HEK293 (cell line): ENCODE results near the gene TMED7.
A peak's percentile ranks its signal among the peaks of the same experiment; 100 is the strongest.

Experiments
- CTCF ChIA-PET: fragments of 350-600 bp; formaldehyde crosslinking; extraction: SDS; loops from one replicate; lab custom pipeline; 2021; ENCODE audit warnings: antibody characterized with exemption; lab: Yijun Ruan, JAX
- POLR2A ChIA-PET: fragments of 300-600 bp; formaldehyde crosslinking; extraction: SDS; loops from one replicate; lab custom pipeline; 2020; ENCODE audit warnings: antibody characterized with exemption, inconsistent platforms; lab: Yijun Ruan, JAX
- H3K27ac ChIP-seq: fragments of 200-500 bp; sonication (Bioruptor generic); 2 replicates; pipeline ENCODE4 v1.5.1; 2014; ENCODE audit warnings: low read depth, low read length, control low read depth, inconsistent platforms; ENCODE audit errors: extremely low read depth
- H3K36me3 ChIP-seq, 2 experiments: fragments of 200-500 bp in 1 of 2; sonication (Bioruptor generic) in 1 of 2; 1 replicate in 1 of 2; 2 replicates in 1 of 2; pipeline ENCODE4 v1.5.1; 2014 to 2017; ENCODE audit warnings: inconsistent platforms in 2 of 2, low read length in 2 of 2; ENCODE audit not compliant: control insufficient read depth in 2 of 2, insufficient read depth in 1 of 2
- H3K4me1 ChIP-seq: fragments of 200-500 bp; sonication (Bioruptor generic); 2 replicates; pipeline ENCODE4 v1.5.1; 2014; ENCODE audit warnings: mild to moderate bottlenecking, low read length, inconsistent platforms; ENCODE audit not compliant: control insufficient read depth, insufficient read depth
- H3K4me3 ChIP-seq: 2 replicates; pipeline ENCODE4 v1.5.1; 2011; ENCODE audit warnings: low read depth, mild to moderate bottlenecking, control low read depth, low read length, moderate library complexity
- H3K9me3 ChIP-seq: fragments of 200-500 bp; sonication (Bioruptor generic); 2 replicates; pipeline ENCODE4 v1.5.1; 2014; ENCODE audit warnings: low read depth, low read length, inconsistent platforms; ENCODE audit not compliant: control insufficient read depth, insufficient read depth
- BCL11B ChIP-seq: fragments of 450-650 bp; formaldehyde crosslinking; IDR thresholded peaks from 2 replicates; pipeline ENCODE4 v1.5.1; 2016; ENCODE audit warnings: low read depth, missing biosample characterization, missing genetic modification characterization
- EGR2 ChIP-seq: fragments of 450-650 bp; formaldehyde crosslinking; IDR thresholded peaks from 2 replicates; pipeline ENCODE4 v1.5.1; 2016; ENCODE audit warnings: low read depth, missing biosample characterization, missing genetic modification characterization
- IKZF3 ChIP-seq: fragments of 450-650 bp; IDR thresholded peaks from 2 replicates; pipeline ENCODE4 v1.5.0; 2018; ENCODE audit warnings: missing biosample characterization, mild to moderate bottlenecking, missing genetic modification characterization, moderate library complexity
- PRDM2 ChIP-seq: fragments of 450-650 bp; formaldehyde crosslinking; IDR thresholded peaks from 2 replicates; pipeline ENCODE4 v1.5.1; 2016; ENCODE audit warnings: missing biosample characterization, missing genetic modification characterization, borderline replicate concordance
- ZFP3 ChIP-seq: fragments of 450-650 bp; formaldehyde crosslinking; IDR thresholded peaks from 2 replicates; pipeline ENCODE4 v1.5.1; 2016; ENCODE audit warnings: low read depth, missing biosample characterization, missing genetic modification characterization
- ZNF133 ChIP-seq: fragments of 450-650 bp; formaldehyde crosslinking; IDR thresholded peaks from 2 replicates; pipeline ENCODE4 v1.5.1; 2016; ENCODE audit warnings: missing biosample characterization, missing genetic modification characterization
- ZNF16 ChIP-seq: fragments of 450-650 bp; formaldehyde crosslinking; IDR thresholded peaks from 2 replicates; pipeline ENCODE4 v1.5.1; 2016; ENCODE audit warnings: low read depth, missing biosample characterization, missing genetic modification characterization
- ZNF274 ChIP-seq, 2 experiments: fragments of 200-500 bp in 1 of 2; fragments of 450-650 bp in 1 of 2; sonication (Bioruptor generic) in 1 of 2; formaldehyde crosslinking in 1 of 2; IDR thresholded peaks; 2 replicates each; pipeline versions ENCODE4 v1.5.1 to v1.6.1; 2014 to 2016; ENCODE audit warnings: borderline replicate concordance in 1 of 2, inconsistent platforms in 1 of 2, low read length in 1 of 2, missing biosample characterization in 1 of 2, missing genetic modification characterization in 1 of 2
- ZNF416 ChIP-seq: fragments of 450-650 bp; formaldehyde crosslinking; IDR thresholded peaks from 2 replicates; pipeline ENCODE4 v1.5.1; 2016; ENCODE audit warnings: missing biosample characterization, missing genetic modification characterization
- ZNF558 ChIP-seq: fragments of 450-650 bp; formaldehyde crosslinking; IDR thresholded peaks from 2 replicates; pipeline ENCODE4 v1.5.1; 2016; ENCODE audit warnings: missing biosample characterization, missing genetic modification characterization
- ZNF76 ChIP-seq: fragments of 450-650 bp; formaldehyde crosslinking; IDR thresholded peaks from 2 replicates; pipeline ENCODE4; 2016; ENCODE audit warnings: low read depth, missing biosample characterization, missing genetic modification characterization, borderline replicate concordance
- ZNF776 ChIP-seq: fragments of 450-650 bp; formaldehyde crosslinking; IDR thresholded peaks from 2 replicates; pipeline ENCODE4 v1.5.0; 2017; ENCODE audit warnings: missing biosample characterization, missing genetic modification characterization, borderline replicate concordance
- ZSCAN16 ChIP-seq: fragments of 450-650 bp; formaldehyde crosslinking; IDR thresholded peaks from 2 replicates; pipeline ENCODE4 v1.5.1; 2016; ENCODE audit warnings: missing biosample characterization, missing genetic modification characterization
- ZSCAN5A ChIP-seq: fragments of 450-650 bp; formaldehyde crosslinking; IDR thresholded peaks from 2 replicates; pipeline ENCODE4 v1.5.1; 2016; ENCODE audit warnings: missing biosample characterization, missing genetic modification characterization
- TF ChIP-seq, protein P1 (sequence below): fragments of 450-650 bp; formaldehyde crosslinking; IDR thresholded peaks from 2 replicates; pipeline ENCODE4 v1.5.1; 2017; ENCODE audit warnings: missing biosample characterization, missing genetic modification characterization

TMED7 gene

DNA sequence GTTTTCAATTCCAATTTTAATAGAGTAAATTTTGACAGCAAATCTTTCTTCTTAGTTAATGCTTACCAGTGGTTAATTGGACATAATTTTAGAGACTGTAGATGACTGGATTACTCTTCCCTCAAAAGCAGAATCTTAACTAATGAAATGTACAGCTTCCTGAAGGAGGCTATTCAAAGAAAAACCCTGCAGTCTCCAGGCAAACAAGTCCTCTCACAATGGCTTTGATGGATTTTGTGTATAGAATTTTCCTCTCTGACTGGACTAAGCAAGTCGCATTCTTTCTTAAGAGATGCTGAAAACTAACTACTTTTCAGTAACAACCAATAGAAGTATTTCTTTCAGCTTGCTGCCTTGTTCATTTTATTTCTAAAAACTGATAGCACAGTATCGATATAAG, 35.7 kb upstream of the TMED7 start:
- H3K9me3 ChIP-seq: no peaks in the 10 kb centered on the region; the same call in 1 of the 2 replicates
- POLR2A ChIA-PET: no interaction called here
- CTCF ChIA-PET: no interaction called here
- H3K27ac ChIP-seq: no peak overlapping the region
- H3K36me3 ChIP-seq: no peaks in the 10 kb centered on the region
- H3K4me3 ChIP-seq: no peak overlapping the region
- no peak for TF ChIP-seq ZNF16
- no peak for TF ChIP-seq ZNF776 (tag by site-specific recombination)
- TF ChIP-seq ZNF133 (tag by site-specific recombination): no peak
- no peak for TF ChIP-seq ZNF76 (tag by site-specific recombination)
- TF ChIP-seq EGR2 (tag by site-specific recombination): no peak
- no peak for TF ChIP-seq PRDM2
- no peak for TF ChIP-seq ZNF558 (tag by site-specific recombination)
- TF ChIP-seq, all 188 proteins: peak for 0
- no peaks in the 10 kb centered on the region for H3K4me1 ChIP-seq

DNA sequence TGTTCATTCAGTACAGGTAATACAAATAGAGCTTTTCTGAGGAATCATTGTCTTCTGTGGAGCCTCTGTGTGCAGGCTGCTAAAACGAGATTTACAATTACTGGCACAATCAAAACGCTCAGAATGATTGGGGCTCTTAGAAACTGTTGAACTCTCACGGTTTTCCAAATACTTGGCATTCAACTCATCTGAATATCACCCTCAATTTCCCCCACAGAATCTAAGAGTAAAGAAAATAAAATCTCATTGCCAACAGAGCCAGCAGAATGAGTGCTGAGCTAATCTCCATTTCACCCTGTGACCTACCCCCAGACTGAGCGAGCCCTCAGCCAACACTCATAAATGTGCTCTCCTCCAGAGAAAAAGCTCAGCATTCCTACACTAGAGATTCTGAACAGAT, 35.3 kb upstream of the TMED7 start:
- TF ChIP-seq, protein P1, sequence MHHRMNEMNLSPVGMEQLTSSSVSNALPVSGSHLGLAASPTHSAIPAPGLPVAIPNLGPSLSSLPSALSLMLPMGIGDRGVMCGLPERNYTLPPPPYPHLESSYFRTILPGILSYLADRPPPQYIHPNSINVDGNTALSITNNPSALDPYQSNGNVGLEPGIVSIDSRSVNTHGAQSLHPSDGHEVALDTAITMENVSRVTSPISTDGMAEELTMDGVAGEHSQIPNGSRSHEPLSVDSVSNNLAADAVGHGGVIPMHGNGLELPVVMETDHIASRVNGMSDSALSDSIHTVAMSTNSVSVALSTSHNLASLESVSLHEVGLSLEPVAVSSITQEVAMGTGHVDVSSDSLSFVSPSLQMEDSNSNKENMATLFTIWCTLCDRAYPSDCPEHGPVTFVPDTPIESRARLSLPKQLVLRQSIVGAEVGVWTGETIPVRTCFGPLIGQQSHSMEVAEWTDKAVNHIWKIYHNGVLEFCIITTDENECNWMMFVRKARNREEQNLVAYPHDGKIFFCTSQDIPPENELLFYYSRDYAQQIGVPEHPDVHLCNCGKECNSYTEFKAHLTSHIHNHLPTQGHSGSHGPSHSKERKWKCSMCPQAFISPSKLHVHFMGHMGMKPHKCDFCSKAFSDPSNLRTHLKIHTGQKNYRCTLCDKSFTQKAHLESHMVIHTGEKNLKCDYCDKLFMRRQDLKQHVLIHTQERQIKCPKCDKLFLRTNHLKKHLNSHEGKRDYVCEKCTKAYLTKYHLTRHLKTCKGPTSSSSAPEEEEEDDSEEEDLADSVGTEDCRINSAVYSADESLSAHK: peak; percentile 43; the same call in 1 of the 2 replicates
- no peak for TF ChIP-seq ZNF416 (tag by site-specific recombination)
- Histone ChIP-seq H3K9me3 (no peaks in the 10 kb centered on the region; the same call in 1 of the 2 replicates), H3K4me1 (no peaks in the 10 kb centered on the region), H3K27ac (no peak overlapping the region), H3K36me3 (no peaks in the 10 kb centered on the region), H3K4me3 (no peak overlapping the region)
- CTCF ChIA-PET: no interaction called here
- POLR2A ChIA-PET: no interaction called here

DNA sequence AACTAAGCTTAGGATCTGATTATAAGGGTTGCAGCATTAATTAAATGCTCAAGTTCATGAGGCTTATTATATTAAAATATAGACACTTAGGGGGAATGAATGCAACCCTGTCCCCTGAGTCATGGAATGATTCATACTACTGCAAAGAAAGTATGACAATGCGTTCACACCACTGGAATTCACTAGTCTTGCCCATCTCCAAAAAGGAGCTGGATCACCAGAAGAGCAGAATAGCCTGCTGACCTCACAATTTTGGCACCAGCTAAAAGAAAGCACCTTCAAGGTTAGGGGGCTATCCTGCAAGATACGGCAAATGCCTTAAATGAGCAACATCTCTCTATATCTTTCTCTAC, 32.0 kb upstream of the TMED7 start:
- Histone ChIP-seq H3K36me3 (no peaks in the 10 kb centered on the region), H3K4me3 (no peak overlapping the region), H3K9me3 (no peaks in the 10 kb centered on the region; the same call in 1 of the 2 replicates), H3K27ac (no peak overlapping the region), H3K4me1 (no peaks in the 10 kb centered on the region)
- TF ChIP-seq ZSCAN16 (no peak), ZNF274 (IDR thresholded peaks at IDR 0.05; ENCODE audit: low read length) (no peak), ZNF274 (tag by site-specific recombination; IDR thresholded peaks at IDR 0.05; ENCODE audit: borderline replicate concordance) (no peak), IKZF3 (tag by site-specific recombination) (no peak), BCL11B (tag by site-specific recombination) (no peak), ZSCAN5A (tag by site-specific recombination) (no peak), ZFP3 (tag by site-specific recombination) (no peak)
- ChIA-PET POLR2A (no interaction called here), CTCF (no interaction called here)
